ENCODE results near the gene ZNF185. TPM values are rescaled to one million over a fixed set of nuclear protein-coding genes. Genes with fewer than 3 reads are reported as not detected.

Gene ZNF185
- total and polyA plus RNA-seq, 9 of the 15 experiments (the other 6 are each of a cell fraction or from before 2014, with no cell fraction given), result 0.08 to 1.1 (median 0.22) TPM

- BruUV-seq (replicated peaks), result no TSS peak
- FAIRE-seq (no peak), ATAC-seq (no peak), DNase-seq (ENCODE audit: extremely low read depth in 1 of 4, low spot score in 3 of 4) (no peak)
- 11% methylated on average over 12 of the region's 18 CpGs for WGBS (ENCODE audit: insufficient coverage, low coverage, missing lambda C conversion rate)
- no peak overlapping the region for H3K4me2 ChIP-seq (ENCODE audit: insufficient read depth, low read length)
- H4K20me1 ChIP-seq (replicated peaks; ENCODE audit: control insufficient read depth, insufficient read depth, low read length), result 0 out of 2 replicates have a peak, but pooled peaks cover 3% of the 10 kb centered on the region
- no peak overlapping the region for H3K4me3 ChIP-seq
- POLR2A ChIA-PET, result no interaction called here
- no peaks in the 10 kb centered on the region for H3K9me3 ChIP-seq (replicated peaks; ENCODE audit: control insufficient read depth, insufficient read depth, low read depth, low read length)
- peaks cover 0 to 41% of the 10 kb centered on the region in 2 experiments; a peak in 2 of 5 replicates for H3K27me3 ChIP-seq (ENCODE audit: control insufficient read depth in 2 of 2, insufficient read depth in 2 of 2, low read length in 2 of 2)
- H3K27ac ChIP-seq (ENCODE audit: extremely low read depth, low read depth, low read length), result no peak overlapping the region
- no peak overlapping the region for H3K9ac ChIP-seq (ENCODE audit: insufficient read depth in 1 of 2, low read depth in 2 of 2, low read length in 2 of 2)
- in situ Hi-C loops (cut with MboI) (no loop called here), intact Hi-C loops (cut with micrococcal nuclease) (no loop called here)
- CTCF ChIA-PET (ENCODE audit: low intra/inter-chr PET ratio), result interaction anchor here (0.6 kb wide), 1 partner anchor 1211 kb away, joined by 3 read pairs; no protein-coding TSS in a partner anchor
- no peaks in the 10 kb centered on the region for H3K36me3 ChIP-seq (ENCODE audit: control insufficient read depth, insufficient read depth, low read length)
- H3K79me2 ChIP-seq (ENCODE audit: control insufficient read depth, insufficient read depth, low read length), result no peaks in the 10 kb centered on the region
- no peak for TF ChIP-seq ZNF511 (CRISPR knock-in tag; IDR thresholded peaks at IDR 0.05)
- no peak for TF ChIP-seq XRCC5 (IDR thresholded peaks at IDR 0.05; ENCODE audit: low read depth, low read length)
- no peak for TF ChIP-seq LARP7 (IDR thresholded peaks at IDR 0.05)
- no peak for TF ChIP-seq ILK (tag; IDR thresholded peaks at IDR 0.05; ENCODE audit: borderline replicate concordance, low read depth)
- TF ChIP-seq NFE2L1 (tag; IDR thresholded peaks at IDR 0.05; ENCODE audit: borderline replicate concordance, low read depth), result no peak
- no peaks in the 10 kb centered on the region for H3K9me1 ChIP-seq (ENCODE audit: control insufficient read depth, insufficient read depth, low read length)
- H3K4me1 ChIP-seq (replicated peaks in 1 of 2; ENCODE audit: control insufficient read depth in 2 of 2, insufficient read depth in 2 of 2, low read length in 2 of 2), result no peaks in the 10 kb centered on the region; a peak in 3 of 5 replicates
- H2AFZ ChIP-seq (ENCODE audit: low read depth, low read length), result no peak overlapping the region
Measured at GRCh38 chrX:152927858-152928760, 30.2 kb downstream of the ZNF185 start.
